ENCODE results near the gene PIP4K2A.

The PIP4K2A gene

DNA sequence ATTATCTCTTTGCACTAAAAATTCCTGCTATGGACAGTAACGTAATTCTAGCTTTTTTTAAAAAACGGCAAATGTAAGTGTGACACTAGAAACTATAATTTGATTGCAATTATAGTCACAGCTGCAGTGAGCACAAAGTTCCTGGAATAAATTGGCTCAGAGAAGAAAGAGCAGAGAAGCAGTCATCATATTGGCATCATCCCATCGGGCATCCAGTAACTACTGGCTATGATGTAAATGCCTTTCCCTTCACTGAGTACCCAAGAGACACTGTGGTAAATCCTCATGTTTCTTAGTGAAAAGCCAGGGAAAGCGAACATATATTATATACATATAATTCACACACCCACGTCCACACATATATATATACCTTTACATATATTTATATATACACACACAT lies 43.6 kb downstream of the PIP4K2A start:
- in situ Hi-C loops (cut with HindIII; ENCODE audit: low sequenced_read_pairs), result no loop called here

DNA sequence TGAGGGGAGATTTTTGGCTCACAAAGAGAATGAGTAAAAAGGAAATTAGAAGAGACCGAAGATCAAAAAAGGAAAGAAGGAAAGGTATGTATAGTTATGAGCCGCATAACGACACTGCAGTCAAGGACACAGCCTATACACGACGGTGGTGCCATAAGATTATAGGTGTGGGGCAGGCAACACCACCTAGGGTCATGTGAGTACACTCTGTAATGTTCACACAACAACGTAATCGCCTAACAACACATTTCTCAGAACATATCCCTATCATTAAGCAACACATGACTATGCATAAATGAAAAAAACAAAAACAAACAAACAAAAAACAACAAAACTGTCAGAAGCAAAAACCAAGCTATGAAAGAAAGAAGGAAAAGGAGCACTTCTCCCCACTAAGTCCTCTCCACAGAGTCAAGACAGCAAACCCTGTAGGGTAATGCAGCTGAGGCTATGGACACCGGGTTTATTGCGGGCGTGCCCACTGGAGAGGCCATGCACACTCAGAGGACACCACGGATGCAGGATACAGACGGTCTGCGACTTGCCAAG lies 45.1 kb downstream of the PIP4K2A start:
- in situ Hi-C loops (cut with HindIII; ENCODE audit: low sequenced_read_pairs), result no loop called here

DNA sequence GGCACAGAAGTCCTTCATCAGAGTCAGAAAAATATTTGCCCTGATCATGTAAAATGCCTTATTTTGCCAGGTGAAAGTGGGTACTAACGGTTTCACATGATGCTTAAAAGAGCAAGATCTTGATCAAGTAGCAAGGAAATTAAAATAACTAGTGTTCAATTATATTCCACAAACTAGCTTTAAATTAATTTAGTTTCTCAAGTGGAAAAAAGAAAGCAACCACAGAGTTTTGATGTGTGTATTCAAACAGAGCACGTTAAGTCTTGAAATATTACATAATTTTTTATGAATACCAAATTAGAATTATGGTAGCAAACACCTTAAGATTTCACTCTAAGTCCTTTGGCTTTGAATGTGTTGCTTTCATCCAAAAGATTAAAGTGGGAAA lies 47.3 kb downstream of the PIP4K2A start:
- in situ Hi-C loops (cut with HindIII; ENCODE audit: low sequenced_read_pairs), result no loop called here

DNA sequence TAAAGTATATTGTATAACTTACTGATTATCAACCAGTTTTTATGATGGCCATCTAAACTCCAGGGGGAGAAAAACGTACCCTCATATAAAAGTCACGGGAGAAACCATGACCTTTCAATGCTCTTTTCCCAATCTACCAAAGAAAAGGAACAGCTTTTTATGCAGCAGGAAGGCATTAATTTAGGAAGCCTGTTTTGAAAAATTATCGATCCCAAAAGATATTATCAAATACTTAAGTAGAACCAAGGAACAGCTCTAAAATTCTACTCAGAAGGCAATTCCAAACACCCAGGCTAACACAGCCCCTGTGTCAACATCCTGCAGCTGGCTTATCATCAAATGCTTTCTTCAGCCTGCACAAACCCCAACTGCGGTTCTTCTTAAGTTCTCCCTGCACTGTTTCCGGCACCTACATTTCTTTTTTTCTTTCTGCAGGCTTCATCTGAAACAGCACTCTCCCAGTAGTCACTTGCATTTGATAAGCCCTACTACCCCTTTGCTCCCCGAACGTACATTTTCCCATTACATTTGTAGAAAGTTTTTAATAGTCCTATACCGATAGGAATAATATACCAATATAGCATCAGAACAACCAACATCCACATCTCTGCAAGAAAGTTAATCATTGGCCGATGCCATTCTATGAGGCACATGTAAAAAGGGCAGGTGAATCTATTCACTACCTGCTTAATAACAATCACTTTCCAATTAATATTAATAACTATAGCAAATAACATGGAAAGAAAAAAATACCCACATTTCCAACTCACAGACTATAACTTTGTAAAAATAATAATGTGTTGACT lies 47.9 kb downstream of the PIP4K2A start:
- in situ Hi-C loops (cut with HindIII; ENCODE audit: low sequenced_read_pairs), result no loop called here

DNA sequence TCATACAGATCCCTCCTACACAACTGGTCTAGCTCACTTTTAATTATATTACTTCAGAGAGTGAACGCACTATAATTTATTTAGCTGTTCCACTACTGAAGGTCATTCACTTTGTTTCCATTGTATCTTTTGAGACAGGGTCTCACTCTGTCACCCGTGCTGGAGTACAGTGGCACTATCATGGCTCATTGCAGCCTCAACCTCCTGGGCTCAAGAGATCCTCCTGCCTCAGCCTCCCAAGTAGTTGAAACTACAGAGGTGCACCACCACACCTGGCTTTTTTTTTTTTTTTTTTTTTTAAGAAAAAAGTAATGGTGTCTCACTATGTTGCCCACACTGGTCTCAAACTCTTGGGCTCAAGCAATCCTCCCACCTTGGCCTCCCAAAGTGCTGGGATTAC lies 49.0 kb downstream of the PIP4K2A start:
- in situ Hi-C loops (cut with HindIII; ENCODE audit: low sequenced_read_pairs), result no loop called here

DNA sequence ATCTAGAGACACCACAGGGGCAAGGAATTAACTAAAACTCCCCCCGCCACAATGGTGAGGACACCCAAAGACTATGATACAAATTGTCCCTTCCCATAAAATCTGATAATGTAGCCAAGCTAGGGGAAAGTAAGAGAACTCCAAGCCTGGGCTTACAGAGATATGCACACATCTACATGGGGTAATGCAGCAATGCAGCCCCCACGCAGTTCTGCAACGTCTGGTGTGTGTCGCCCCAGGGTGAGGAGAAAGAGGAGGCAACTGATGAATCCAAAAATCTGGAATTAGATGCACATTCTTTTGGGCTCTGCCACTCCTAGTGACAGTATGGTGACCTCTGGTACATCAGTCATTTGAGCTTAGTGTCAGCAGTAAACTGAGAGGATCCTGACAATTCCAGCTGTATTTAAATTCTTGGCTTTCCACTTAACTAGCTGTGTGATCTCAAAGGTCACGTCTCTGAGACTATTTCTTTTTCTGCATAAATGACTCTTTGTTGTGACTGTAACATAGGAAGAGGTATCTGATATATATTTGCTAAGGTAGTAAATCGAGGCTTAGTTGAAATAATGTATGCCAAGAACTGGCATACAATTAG lies 51.5 kb downstream of the PIP4K2A start:
- in situ Hi-C loops (cut with HindIII; ENCODE audit: low sequenced_read_pairs), result no loop called here

DNA sequence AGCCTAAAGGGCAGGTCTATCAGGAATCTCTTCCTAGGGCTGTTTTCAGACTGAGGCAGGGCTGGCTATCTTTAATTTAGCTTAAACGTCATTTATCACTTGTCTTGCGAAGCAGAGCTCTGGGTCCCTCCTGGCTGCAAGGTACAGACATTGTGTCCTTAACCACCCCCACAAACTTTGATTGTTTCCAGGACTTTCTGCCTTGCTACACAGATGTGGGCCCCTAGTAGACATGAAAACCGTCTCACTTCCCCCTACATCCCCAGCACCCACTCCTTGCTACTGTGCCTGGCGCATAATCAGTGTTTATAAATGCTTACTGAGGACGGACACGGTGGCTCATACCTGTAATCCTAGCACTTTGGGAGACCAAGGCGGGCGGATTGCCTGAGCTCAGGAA lies 54.5 kb downstream of the PIP4K2A start:
- in situ Hi-C loops (cut with HindIII; ENCODE audit: low sequenced_read_pairs), result no loop called here

DNA sequence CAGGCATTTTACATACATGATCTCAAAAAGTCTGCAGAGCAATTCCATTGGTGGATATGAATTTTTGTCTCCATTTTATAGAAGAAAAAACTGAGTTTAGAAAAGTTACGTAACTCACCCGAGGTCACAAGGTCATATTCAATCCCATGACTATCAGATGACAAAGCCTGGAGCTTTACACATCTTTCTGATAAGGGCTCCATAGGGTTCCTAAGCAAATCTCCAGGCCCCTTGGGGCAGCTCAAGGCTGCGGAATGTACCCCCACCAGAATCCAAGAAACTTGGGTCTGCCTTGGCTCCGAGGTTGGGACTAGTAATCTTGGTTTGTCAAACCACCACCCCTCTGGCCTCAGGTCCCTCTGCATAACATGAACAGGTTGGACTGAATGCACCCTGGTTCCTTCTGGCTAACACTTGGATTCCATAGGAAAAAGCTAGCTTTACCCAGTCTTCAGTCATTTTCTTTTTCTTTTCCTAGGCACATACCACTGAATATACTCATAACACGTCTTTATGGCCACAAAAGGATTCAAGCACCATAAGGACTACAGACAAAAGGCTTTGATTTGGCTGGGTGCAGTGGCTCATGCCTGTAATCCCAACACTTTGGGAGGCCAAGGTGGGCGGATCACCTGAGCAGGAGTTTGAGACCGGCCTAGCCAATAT lies 55.5 kb downstream of the PIP4K2A start:
- in situ Hi-C loops (cut with HindIII; ENCODE audit: low sequenced_read_pairs), result no loop called here

DNA sequence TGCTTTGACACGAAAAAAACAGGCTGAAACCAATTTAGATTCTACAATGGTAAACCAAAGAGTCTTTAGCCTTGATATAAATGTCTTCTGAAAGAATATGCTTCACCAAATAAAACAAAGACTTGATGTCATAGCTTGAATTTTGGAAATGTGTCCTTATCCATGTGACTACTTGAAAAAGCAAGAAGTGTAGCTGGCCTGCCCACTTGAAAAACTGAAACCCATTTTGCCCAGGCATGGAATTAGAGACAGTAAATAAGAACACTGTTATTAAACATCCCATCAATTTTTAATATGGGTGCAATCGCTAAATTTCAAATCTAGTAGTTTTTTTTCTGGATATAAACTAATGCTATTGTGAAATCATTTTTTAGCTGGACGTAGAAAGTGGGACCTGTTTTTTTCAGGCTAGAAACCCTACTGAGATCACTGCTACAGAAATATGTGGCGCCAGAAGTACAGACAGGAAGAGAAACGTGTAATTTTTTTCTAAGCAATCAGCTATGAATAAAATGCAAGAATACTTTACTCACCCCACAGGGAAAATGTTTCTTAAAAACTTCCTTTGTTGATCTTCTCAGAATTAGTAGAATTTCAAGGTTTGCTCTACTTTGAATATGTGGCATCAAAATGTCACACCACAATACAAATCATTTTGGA lies 56.7 kb downstream of the PIP4K2A start:
- in situ Hi-C loops (cut with HindIII; ENCODE audit: low sequenced_read_pairs), result no loop called here

DNA sequence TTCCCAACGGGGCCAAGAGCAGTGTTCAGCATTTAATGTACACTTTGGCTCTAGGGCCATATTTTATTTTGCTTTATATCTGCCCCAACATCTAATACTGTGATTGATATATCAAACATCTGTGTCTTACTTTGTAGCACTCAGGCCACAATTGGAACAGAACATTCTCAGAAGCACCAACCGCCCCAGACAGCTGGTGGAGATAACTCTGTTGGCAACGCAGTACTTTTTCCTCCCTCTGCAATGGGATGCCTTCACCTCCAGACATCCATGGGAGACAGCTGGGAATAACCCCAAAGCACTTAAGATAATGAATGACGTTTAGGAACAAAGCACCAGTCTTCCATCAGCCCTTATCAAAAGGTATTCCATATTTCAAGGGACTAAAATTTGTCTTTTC lies 57.4 kb downstream of the PIP4K2A start:
- in situ Hi-C loops (cut with HindIII; ENCODE audit: low sequenced_read_pairs), result no loop called here

DNA sequence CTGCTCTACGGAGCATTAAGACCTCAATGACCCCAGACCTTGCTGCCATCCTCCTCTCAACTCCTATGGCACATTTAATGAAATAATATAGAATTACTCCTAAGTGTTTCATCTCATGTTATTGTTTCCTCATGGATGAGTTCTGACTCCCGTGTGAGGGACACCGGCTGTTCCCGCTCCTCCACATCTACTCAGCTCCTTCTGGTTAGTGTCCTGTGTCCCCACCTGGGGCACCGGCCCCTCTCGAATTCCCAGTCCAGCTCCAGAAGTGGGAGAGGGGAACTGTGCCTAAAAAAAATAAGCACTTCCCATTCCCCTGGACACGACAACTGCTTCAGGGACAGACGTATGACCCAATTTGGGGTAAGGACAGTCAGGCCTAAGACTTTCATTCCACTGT lies 58.3 kb downstream of the PIP4K2A start:
- in situ Hi-C loops (cut with HindIII; ENCODE audit: low sequenced_read_pairs), result no loop called here

DNA sequence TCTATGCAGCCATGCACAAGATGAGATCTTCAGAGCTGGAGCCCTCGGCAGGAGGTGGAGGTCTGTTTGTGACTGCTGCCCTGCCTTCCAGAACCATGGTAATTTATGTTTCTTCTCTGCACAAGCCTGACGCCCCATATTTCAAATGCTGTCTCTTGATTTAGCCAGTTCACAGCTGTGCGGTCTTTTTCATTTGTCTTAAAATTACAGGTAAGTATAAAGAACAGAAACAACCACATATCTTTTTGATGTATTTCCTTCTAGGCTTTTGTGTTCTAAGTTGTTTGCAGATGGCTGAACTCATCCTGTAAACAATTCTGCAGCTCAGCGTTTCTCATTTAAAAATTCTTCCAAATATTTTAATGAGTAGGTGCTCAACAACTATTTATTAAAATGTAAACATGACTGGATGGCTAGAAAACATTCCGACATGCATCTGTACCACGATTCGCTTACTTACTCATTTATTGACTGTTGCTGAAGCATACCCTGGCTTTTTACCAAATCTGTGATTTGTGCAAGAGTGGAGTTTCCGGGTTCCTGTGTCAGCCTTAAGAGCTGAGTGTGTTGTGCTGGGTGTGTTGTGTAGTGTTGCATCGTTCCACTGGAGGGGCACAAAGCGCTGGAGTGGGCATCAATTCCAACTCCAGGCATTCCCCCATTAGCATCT lies 58.9 kb downstream of the PIP4K2A start:
- in situ Hi-C loops (cut with HindIII; ENCODE audit: low sequenced_read_pairs), result no loop called here

DNA sequence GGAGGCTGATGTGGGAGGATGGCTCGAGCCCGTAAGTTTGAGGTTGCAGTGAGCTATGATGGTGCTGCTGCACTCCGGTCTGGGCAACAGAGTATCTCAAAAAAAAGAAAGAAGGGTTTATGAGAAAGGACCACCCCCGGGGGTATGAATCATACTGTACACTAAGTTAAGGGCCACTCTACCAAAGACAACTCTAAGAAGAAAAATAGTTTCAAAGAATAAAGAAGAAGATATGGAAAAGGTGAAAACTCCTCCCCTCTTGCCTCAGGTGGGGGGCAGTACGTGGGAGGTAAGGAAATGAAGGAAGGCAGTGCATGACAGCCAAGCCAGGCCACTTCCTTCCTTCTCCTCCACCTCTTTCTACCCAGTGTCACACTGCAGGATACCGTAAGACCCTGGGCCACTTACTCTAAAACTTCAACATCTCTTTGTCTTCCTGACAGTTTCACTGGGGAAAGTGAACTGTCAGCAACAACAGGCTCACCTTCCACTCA lies 61.3 kb downstream of the PIP4K2A start:
- in situ Hi-C loops (cut with HindIII; ENCODE audit: low sequenced_read_pairs), result no loop called here

DNA sequence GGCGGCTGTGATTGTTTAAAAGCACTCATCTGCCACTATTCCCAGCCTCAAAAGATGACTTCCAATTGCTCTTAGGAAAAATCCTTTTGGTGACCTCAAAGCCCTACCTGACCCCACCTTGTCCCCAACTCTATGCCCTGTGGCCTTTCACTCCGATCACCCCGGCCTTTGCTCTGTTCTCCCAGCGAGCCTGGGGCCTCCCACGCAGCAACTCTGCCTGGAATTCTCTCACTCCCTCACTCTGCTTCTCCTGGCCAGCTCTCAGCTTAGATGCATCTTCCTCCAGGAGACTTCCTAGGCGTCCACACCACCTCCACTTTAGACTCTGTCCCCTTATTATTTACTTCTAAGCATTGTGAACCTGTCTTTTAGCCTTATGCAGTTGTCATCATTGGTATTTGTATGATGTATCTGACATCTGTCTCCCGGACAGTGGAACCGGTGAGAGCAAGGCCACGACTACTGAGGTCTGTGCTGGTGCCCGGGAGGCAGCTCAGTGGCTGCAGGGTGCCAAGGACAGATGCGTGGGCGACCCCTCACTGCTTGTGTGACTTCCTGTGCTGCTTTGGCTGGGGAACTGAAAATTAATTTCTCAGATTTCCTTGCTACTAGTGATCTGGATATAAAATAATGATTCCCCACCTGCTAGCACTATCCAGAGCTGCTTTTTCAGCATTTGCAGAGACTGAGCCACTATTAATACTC lies 63.0 kb downstream of the PIP4K2A start:
- in situ Hi-C loops (cut with HindIII; ENCODE audit: low sequenced_read_pairs), result no loop called here

DNA sequence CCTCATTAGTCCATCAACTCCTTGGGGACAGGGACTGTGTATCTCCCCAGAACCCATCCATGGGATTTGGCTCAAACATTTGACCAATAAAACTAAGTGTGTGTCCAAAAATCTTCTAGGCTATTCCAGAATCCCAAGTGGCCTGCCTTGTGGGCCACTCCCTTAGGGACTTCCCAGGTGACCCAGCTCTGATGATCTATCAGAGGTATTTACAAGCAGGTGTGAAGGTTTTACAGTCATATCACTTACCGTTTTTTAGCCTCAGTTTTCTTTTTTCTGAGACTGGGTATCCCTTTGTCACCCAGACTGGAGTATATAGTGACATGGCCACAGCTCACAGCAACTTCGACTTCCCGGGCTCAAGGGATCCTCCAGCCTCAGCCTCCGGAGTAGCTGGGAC lies 64.4 kb downstream of the PIP4K2A start:
- in situ Hi-C loops (cut with HindIII; ENCODE audit: low sequenced_read_pairs), result no loop called here

DNA sequence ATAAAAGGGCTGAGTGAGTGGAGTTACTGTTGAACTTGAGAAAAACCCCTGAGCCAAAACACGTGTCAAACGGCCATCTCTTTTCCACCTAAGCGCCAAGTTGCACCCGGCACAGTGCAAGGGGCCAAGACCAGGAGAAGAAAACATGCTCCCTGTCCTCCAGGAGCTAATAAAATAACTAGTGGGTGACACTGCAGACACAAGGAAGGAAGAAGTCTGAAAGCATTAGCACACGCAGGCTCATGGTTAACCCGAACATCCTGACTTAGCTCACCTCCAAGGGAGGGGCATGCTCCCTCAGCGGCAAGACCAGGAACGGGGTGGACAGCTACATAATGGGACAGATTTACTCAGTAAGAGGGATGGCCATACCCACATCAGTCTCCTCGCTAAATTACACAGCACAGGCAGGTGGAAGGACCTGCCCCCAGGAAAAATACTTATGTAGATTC lies 65.0 kb downstream of the PIP4K2A start:
- in situ Hi-C loops (cut with HindIII; ENCODE audit: low sequenced_read_pairs), result no loop called here

DNA sequence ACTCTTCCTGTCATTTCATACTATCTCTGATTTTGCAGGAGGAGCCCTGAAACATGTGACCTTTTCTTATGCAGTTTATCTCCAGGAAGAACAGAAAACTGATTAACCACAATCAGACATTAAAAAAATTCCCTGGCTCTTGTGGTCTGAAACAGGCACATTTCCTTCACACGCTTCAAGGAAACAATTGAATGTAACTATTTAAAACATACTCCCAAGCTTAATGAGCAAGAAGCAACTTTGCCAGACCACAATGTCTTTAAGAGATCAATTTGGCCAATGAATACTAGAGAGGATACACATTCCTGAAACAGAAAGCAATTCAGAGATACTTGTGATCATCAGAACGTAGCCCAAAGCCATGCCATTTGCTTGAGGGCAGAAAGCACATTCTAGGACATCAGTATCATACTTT lies 65.8 kb downstream of the PIP4K2A start:
- in situ Hi-C loops (cut with HindIII; ENCODE audit: low sequenced_read_pairs), result no loop called here

DNA sequence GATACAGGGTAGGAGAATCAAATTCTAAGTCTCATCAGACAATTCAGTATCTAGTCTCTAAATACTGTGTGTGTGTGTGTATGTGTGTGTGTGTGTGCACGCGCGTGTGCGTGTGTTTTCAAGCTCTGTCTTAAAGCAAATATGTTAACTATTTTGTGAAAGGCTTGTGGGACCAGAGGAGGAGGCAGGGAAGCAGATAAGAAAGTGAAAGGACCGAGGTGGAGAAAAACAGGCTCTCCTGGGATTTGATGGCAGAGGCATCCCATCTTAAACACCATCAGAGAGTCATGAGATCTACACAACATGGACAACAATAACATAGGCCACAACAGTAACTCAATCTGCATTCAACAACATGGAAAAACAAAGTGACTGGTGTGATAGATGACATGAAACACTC lies 67.1 kb downstream of the PIP4K2A start:
- in situ Hi-C loops (cut with HindIII; ENCODE audit: low sequenced_read_pairs), result no loop called here

DNA sequence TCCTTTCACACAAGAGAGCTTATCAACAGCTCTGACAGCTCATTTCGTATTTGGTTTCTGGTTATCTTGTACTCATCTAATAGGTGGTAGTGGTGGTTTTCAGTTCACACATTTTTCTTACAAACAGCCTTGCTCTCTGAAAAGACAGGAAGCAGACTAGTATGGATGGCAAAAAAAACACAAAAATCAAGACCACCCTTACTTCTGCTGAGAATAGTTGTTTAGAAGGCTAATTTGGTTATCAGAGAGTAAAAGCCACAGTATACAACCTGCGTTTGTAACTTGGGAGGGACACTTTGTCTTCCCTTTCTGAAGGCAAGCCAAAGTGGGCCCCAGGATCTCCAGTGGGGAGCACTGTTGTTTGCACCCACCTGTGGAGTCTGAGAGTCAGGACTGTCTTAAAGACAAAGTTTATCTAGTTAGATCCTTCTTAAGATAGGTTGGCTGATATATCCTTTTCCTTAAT lies 68.0 kb downstream of the PIP4K2A start:
- in situ Hi-C loops (cut with HindIII; ENCODE audit: low sequenced_read_pairs), result no loop called here

DNA sequence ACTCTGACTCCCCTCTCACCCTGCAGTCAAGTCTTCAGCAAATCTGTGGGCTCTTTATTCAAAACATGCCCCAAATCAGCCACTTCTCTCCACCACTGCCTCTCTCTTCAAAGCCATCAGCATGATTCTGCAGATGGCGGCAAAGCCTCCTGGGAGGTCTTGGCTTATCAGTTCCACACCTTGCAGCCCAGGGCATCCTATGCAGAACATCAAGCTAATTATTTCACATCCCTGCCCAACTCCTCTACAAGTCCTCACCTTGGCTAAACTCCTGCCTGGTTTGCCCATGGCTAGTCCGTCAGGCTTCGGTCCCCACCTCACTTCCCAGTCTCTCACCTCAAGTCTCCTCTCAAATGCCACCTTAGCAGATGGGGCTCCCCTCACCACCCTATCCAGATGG lies 70.2 kb downstream of the PIP4K2A start:
- in situ Hi-C loops (cut with HindIII; ENCODE audit: low sequenced_read_pairs), result no loop called here
